Muscle layer of colon (tissue), 2 donors: Measurements from ENCODE around the gene NLRP4.
"Not testable (repeated sequence)": the region's sequence is repeated elsewhere in the genome, so short reads cannot be mapped to it uniquely, and the experiment has no call there.

Source experiments
- H3K27ac ChIP-seq: one replicate; pipeline ENCODE4 v1.7.0; 2013; ENCODE audit warnings: low read depth, mild to moderate bottlenecking, low read length, moderate library complexity
- H3K27me3 ChIP-seq, 2 donors: one replicate each; pipeline ENCODE4 v1.7.0; 2013; ENCODE audit warnings: low read length in 2 of 2, mild to moderate bottlenecking in 2 of 2; ENCODE audit not compliant: insufficient read depth in 2 of 2, control insufficient read depth in 1 of 2
- H3K36me3 ChIP-seq: one replicate; pipeline ENCODE4 v1.7.0; 2013; ENCODE audit warnings: mild to moderate bottlenecking, low read length; ENCODE audit not compliant: insufficient read depth
- H3K4me1 ChIP-seq: one replicate; pipeline ENCODE4 v1.7.0; 2013; ENCODE audit warnings: mild to moderate bottlenecking, low read length; ENCODE audit not compliant: insufficient read depth
- H3K4me3 ChIP-seq, 2 donors: one replicate each; pipeline ENCODE4 v1.7.0; 2013; ENCODE audit warnings: low read length in 2 of 2, low read depth in 1 of 2, mild to moderate bottlenecking in 1 of 2, moderate library complexity in 1 of 2
- H3K9ac ChIP-seq: one replicate; pipeline ENCODE4 v1.7.0; 2013; ENCODE audit warnings: low read length
- H3K9me3 ChIP-seq: one replicate; pipeline ENCODE4 v1.7.0; 2013; ENCODE audit warnings: mild to moderate bottlenecking, low read length
- donor health status: abdominal sarcoma.
- donor health status: Adenocarcinoma of cecum.

The NLRP4 gene

GRCh38 chr19:55898911-55899310 lies 62.6 kb downstream of the NLRP4 start:
- Histone ChIP-seq H3K9me3 (no peaks in the 10 kb centered on the region), H3K4me3 (no peak overlapping the region), H3K36me3 (no peaks in the 10 kb centered on the region), H3K4me1 (no peaks in the 10 kb centered on the region), H3K27me3 (no peaks in the 10 kb centered on the region), H3K27ac (no peak overlapping the region), H3K9ac (no peak overlapping the region)

- H3K9me3 ChIP-seq: no peaks in the 10 kb centered on the region
Observed at GRCh38 chr19:55901369-55902079, 65.2 kb downstream of the NLRP4 start.

GRCh38 chr19:55902080-55902751 lies 65.9 kb downstream of the NLRP4 start:
- no peak overlapping the region for H3K27ac ChIP-seq
- H3K4me1 ChIP-seq: no peaks in the 10 kb centered on the region
- H3K36me3 ChIP-seq: no peaks in the 10 kb centered on the region
- no peaks in the 10 kb centered on the region for H3K9me3 ChIP-seq
- H3K27me3 ChIP-seq: no peaks in the 10 kb centered on the region
- H3K4me3 ChIP-seq: no peak overlapping the region
- H3K9ac ChIP-seq: no peak overlapping the region

More at GRCh38 chr19:55901369-55902079, 65.2 kb downstream of the NLRP4 start:
- H3K36me3 ChIP-seq: no peaks in the 10 kb centered on the region
- H3K4me1 ChIP-seq: no peaks in the 10 kb centered on the region
- H3K9ac ChIP-seq: no peak overlapping the region
- H3K27ac ChIP-seq: no peak overlapping the region
- no peaks in the 10 kb centered on the region for H3K27me3 ChIP-seq
- H3K4me3 ChIP-seq: no peak overlapping the region

DNA sequence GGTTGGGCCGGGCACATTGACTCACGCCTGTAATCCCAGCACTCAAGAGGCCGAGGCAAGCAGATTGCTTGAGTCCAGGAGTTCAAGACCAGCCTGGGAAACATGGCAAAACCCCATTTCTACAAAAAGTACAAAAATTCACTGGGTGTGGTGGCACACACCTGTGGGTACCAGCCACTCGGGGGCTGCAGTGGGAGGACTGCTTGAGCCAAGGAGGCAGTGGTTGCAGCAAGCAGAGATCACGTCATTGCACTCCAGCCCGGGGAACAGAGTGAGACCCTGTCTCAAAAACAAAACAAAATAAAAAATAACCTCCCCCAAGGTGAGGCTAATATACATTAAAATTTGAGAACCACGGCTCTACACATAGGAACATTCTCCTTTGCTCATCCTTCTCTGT lies 70.9 kb downstream of the NLRP4 start:
- H3K9ac ChIP-seq: no peak overlapping the region

DNA sequence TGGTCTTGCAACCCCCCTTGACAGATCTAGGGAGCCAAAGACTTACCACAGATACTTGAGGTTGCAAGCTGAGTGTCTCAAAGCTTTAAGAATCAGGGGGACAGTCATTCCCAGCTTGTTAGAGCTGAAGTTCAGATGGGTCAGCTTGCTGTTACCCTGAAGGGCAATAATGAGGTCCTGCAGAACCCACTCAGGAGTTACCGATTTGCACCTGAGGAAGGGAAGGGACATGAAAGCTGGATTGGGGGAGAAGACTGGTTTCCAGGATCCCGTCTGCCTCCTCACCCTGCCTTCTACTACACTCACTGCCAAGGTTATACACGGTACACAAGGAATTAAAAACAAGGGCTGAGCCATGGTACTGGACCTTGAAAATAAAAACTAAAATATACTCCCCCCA lies 71.4 kb downstream of the NLRP4 start:
- Histone ChIP-seq H3K9ac (no peak overlapping the region), H3K27ac (no peak overlapping the region), H3K36me3 (no peaks in the 10 kb centered on the region), H3K4me3 (no peak overlapping the region), H3K27me3 (no peaks in the 10 kb centered on the region), H3K4me1 (no peaks in the 10 kb centered on the region), H3K9me3 (no peaks in the 10 kb centered on the region)

More for the DNA sequence above, 70.9 kb downstream of the NLRP4 start:
- Histone ChIP-seq H3K4me1 (no peaks in the 10 kb centered on the region), H3K4me3 (no peak overlapping the region), H3K27me3 (no peaks in the 10 kb centered on the region), H3K27ac (no peak overlapping the region), H3K9me3 (no peaks in the 10 kb centered on the region), H3K36me3 (no peaks in the 10 kb centered on the region)

DNA sequence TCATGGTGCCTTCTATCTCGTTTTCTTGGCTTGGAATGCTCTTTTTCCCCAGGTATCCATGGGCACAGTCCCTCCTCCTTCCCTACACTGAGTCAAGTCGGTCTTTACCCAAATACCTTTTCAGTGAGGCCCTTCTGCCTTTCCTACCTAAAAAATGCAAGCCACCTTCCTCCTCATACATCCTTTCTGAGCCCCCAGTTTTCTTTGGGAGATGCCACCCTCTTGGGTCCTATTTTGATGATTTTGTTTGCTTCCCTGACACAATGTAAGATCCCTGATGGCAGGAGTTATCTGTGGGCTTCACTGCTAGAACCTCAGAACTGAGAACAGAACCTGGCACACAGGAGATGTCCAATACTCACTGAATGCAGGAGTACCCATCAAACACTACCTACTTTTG lies 73.5 kb downstream of the NLRP4 start:
- Histone ChIP-seq H3K4me1 (no peaks in the 10 kb centered on the region), H3K9me3 (no peaks in the 10 kb centered on the region), H3K27ac (no peak overlapping the region), H3K36me3 (no peaks in the 10 kb centered on the region), H3K27me3 (no peaks in the 10 kb centered on the region), H3K4me3 (no peak overlapping the region), H3K9ac (no peak overlapping the region)

DNA sequence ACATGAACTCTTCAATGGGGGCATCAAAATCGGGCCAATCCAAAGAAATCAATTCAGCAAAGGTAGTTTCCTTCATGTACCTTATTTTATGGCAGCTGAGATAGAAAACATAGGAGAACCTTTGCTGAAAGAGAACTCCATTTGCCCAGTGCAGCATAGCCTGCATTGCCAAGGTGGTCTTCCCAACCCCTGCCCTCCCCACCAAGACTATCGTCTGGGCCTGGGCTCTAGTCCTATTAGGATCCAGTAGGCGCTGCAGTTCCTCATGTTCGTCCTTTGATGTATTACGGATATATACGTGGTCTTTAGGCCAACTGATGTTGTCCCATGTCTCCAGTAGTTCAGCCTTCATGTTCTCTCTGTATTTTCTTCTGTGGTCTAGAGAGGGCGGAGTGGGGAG lies 76.6 kb downstream of the NLRP4 start:
- Histone ChIP-seq H3K9ac (no peak overlapping the region), H3K4me3 (no peak overlapping the region), H3K27me3 (no peaks in the 10 kb centered on the region), H3K9me3 (peaks cover 4% of the 10 kb centered on the region), H3K4me1 (no peaks in the 10 kb centered on the region), H3K36me3 (no peaks in the 10 kb centered on the region), H3K27ac (no peak overlapping the region)

DNA sequence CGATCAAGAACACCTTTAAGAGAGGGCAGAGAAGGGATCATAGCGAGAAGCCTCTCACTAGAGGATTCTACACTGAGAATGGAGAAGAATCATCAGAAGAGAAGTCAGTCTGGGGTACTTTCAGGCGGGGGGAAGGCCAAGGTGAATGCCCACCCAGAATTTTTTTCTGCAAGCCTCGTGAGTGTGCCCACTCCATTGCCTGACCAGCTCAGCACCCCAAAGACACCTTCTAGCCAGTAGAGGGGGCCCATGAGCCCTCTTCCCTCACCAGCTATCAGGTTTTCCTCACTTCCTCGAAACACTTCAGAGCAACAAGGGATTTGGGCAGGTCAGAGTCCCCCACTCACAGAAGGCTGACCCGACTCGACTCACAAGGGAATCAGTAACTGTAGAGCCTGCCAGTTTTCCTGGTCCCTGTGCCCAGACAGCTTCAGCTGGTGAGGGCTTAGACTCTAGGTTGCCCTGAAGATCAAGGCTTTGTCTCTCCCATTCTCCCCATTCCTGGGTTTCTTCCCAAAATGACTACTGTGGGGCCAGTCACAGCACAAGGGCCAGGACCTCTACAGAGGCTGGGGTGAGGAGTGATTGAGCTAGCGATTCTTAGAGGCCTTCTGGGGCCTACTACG lies 77.4 kb downstream of the NLRP4 start:
- Histone ChIP-seq H3K36me3 (no peaks in the 10 kb centered on the region), H3K27ac (no peak overlapping the region), H3K9ac (no peak overlapping the region), H3K9me3 (peaks cover 4% of the 10 kb centered on the region), H3K4me3 (no peak overlapping the region), H3K4me1 (no peaks in the 10 kb centered on the region), H3K27me3 (no peaks in the 10 kb centered on the region)

DNA sequence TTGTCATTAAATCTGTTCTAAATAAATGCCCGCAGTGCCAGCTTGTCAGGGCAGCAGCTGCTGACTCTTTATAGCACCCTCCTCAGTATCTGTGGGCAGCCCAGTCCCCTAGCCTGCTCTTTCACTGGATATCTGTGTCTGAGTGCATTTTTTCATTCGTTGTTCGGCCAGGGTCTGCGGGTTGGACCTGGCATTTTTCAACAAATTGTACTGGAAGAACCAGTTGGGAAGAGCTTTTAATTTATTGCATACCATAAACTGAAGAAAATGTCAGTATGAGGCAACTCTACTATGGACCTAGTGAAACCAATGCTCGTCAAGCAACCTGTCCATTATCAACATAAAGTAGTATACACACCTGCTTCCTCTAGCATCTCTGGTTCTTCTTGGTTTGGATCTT lies 87.2 kb downstream of the NLRP4 start:
- H3K4me1 ChIP-seq: no peaks in the 10 kb centered on the region
- no peak overlapping the region for H3K27ac ChIP-seq
- H3K9ac ChIP-seq: no peak overlapping the region
- H3K9me3 ChIP-seq: no peaks in the 10 kb centered on the region
- H3K4me3 ChIP-seq: no peak overlapping the region
- no peaks in the 10 kb centered on the region for H3K36me3 ChIP-seq
- H3K27me3 ChIP-seq: no peaks in the 10 kb centered on the region

DNA sequence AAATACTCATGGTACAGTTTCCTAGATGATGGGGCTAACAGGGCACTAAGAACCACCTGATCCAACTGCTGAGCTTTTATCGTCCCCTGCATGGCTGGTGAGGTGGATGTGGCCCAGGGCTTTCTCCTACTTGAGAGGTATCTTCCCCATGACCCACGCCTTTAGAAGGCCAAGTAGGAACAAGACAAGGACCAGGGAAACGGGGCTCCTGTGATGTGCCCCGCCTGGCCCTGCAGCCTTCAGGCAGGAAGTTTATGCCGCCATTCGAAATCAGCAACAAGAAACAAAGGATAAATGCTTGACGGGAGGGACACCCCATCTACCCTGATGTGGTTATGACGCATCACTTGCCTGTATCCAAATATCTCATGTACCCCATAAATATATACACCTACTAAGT lies 91.7 kb downstream of the NLRP4 start:
- Histone ChIP-seq H3K9ac (no peak overlapping the region), H3K36me3 (no peaks in the 10 kb centered on the region), H3K9me3 (no peaks in the 10 kb centered on the region)

GRCh38 chr19:55929258-55929657 lies 92.9 kb downstream of the NLRP4 start:
- H3K4me1 ChIP-seq, H3K27me3 ChIP-seq, H3K36me3 ChIP-seq, H3K4me3 ChIP-seq, H3K27ac ChIP-seq, H3K9me3 ChIP-seq, H3K9ac ChIP-seq: not testable (repeated sequence)

More for the DNA sequence above, 91.7 kb downstream of the NLRP4 start:
- Histone ChIP-seq H3K4me3 (no peak overlapping the region), H3K27me3 (no peaks in the 10 kb centered on the region), H3K27ac (no peak overlapping the region), H3K4me1 (no peaks in the 10 kb centered on the region)
